Stimulated activated naive CD4-positive, alpha-beta T cell treated with Interleukin-2 at 50 U/mL for 16 hours (primary cell): ENCODE data around the gene ELF4.
A peak's percentile ranks its signal among the peaks of the same experiment; 100 is the strongest.
"Not testable (repeated sequence)": the region's sequence is repeated elsewhere in the genome, so short reads cannot be mapped to it uniquely, and the experiment has no call there.

Experiments used
- DNase-seq: peaks from one replicate; lab custom pipeline; 2025; lab: John Stamatoyannopoulos, UW

Gene ELF4

DNA sequence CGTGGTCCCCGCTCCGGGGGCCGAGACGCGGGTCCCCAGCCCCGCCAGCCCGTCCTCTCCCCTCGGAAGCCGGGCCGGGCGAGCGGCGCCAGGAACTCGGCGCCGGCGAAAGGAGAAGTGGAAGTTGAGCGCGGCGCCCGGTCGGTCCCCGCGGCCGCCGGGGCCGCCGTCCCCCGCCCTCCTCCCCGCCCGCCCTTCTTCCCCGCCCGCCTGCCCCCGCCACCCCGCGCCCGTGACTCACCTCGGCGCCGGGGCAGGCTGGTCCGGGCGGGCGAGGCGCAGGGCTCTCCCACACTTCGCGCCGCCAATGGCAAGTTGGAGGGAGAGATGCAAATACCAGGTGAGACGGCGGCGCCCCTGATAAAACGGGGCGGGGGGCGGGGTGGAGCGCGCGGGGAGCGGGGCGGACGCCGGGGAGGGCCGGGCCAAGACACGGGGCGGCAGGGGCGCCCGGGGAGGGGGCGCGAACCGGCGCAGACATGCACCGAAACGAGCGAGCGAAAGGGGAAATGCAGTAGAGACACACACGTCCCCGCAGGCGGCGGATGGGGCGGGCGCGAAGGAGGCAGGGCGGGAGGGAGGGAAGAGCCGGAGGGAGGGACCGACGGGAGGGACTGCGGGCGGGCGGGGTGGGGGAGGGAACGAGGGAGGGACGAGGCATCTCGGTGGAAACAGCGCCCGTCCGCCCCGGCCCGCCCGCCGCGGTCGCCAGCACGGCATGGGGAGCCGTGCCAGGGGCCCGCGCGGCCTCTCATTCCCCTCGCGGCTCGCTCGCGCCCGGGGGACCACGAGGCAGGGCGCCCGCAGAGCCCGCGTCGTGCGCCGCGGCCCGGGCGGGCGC is at the start of gene ELF4:
Gene ELF4 (minus strand): TSS at position 119 of the 841 bp plus-strand sequence. CDS start 29,167 bp downstream, outside the sequence.
- peak; percentile 53 for DNase-seq

DNA sequence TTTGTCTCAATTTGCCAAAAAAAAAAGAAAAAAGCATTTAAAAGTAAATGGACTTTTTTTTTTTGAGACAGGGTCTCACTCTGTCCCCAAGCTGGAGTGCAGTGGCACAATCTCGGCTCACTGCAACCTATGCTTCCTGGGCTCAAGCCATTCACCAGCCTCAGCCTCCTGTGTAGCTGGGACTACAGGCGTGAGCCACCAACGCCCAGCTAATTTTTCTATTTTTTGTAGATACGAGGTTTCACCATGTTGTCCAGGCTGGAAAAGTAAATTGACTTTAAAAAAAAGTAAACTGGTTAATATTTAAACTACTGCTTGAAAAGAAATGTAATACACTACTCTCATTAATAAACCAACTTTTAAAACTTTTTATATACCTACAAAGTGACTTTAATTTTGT is 49.5 kb upstream of the ELF4 start:
- no peak for DNase-seq

DNA sequence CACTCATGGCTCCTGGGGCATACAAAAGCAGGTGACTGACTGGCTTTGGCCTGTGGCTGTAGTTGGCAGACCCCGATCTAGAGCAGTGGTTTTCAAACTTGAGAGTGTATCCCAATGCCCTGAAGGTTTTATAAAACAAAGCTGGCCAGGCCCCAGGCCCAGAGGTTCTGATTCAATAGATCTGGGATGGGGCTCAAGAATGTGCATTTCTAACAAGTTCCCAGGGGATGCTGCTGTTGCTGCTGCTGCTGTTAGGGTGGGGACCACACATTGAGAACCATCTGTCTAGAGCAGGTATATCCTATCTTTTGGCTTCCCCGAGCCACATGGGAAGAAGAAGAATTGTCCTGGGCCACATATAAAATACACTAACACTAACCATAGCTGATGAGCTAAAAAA is 48.0 kb upstream of the ELF4 start:
- DNase-seq: no peak

DNA sequence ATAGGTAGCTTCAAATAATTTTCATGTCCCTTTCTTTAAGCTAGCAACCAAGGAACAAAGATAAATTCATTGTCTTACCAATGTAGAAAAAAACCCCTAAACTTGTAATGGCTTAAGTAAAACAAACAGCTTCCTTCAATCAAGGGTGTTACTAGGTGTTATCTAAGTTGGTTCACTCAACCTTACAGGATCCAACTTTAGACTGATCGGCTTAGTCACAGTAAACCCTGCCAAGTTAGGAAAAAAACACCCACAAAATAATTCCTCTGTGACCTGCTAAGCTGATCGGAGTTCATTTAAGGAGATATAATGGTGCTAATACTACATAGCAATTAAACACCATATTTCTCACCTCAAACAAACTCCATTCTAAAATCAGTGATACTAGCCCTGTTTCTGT is 45.3 kb upstream of the ELF4 start:
- DNase-seq: no peak

DNA sequence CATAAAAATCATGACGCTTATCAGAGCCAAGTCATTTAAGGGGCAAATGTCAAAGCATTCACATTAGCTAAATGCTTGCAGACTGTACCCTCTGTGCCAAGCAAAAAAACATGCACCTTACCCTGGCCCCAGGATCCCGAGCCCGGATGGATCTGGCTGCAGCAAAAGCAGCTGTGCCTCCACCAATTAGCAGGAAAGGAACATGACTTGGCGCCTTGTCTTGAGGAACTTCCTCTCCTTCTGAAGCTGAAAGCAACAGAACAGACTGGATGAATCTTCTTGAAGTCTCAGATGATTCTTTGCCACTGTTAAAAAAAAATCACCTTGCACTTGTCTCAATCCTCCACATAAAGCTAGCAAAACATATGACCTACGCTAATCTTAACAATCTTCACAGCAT is 37.3 kb upstream of the ELF4 start:
- DNase-seq: no peak

DNA sequence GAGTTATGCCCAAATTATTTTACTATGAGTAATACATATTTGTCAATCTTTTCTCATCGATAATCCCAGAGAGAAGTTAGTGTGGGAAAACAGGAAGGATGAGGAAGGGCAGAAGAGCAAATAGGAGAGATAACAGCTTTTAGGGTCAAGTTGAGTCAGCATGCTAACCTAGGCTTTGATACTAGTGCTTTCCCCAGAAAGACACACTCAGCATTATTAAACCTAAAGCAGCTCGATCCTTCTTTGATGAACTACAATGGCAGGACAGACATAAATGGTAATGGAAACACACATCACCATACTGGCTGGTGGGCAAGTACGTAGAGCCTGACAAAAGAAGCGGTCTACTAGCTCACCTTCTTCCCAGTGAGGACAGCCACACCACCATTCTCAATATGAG is 34.8 kb upstream of the ELF4 start:
- no peak for DNase-seq

DNA sequence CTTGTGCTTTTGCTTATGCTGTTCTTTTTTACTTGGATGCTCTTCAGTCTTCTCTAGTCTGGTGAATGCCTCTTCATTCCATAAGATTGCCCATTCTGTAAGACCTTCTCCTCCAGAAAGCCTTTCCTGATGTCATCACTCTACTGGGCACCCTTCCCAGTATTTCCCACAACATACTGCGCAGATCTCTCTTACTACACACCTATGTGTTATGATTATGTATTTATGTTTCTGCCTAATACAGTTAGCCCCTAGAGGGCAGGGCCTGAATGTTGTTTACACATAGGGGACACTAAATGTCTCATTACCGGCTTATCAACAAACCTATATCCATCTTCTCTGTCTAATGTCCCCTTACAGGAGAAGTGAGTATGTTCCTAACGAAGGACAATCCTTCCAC is 34.2 kb upstream of the ELF4 start:
- DNase-seq: no peak

DNA sequence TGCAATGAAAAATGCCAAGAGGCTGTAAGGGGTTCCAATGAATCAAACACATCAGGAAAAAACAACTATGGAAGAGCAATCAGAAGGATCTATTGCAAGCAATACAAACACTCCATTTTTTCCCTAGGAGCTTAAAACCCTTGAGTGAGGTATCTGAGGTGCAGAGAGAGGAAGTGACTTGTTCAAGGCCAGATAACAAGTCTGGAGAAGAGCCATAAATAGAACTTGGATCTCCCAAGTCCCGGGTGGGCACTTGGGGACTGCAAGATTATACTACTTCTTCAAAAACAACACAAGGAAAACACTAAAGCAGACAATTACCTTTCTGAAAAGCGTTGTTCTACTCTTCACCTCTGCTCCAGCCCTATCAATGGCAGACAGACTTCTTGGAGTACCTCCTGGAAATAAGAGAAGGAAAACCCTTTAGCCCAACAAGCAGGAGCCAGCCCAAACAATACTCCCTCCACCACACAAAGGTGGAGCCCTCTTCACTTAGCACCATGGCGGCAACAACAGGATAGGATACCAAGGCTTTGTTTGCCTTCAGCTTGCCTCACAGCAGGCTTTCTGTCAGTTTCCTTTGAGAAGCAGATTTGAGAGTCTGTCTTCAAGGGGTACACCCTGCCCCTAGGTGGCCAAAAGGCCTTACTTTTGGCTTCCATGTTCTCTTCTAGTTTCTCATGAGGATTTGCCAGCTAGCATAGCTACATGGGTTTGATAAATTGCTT is 29.3 kb upstream of the ELF4 start:
- no peak for DNase-seq

DNA sequence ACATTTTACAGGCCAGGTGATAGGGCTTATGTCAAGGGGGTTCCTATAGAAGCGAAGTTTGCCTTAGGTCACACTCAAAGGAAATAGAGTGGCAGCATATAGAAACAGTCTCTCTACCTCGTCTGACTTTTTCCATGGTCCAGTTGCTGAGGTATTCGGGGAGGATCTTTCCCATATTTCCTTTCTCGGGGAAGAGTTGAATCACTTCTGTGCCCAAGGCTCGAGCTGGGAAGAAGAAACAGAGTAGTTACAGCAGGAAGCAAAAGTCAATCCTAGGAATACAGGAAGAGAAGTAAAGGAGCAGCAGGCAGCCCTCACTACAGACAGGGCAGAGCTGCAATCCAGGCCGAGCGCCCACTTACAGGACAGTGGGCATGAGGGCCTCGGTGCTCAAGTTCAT is 26.7 kb upstream of the ELF4 start:
- no peak for DNase-seq

DNA sequence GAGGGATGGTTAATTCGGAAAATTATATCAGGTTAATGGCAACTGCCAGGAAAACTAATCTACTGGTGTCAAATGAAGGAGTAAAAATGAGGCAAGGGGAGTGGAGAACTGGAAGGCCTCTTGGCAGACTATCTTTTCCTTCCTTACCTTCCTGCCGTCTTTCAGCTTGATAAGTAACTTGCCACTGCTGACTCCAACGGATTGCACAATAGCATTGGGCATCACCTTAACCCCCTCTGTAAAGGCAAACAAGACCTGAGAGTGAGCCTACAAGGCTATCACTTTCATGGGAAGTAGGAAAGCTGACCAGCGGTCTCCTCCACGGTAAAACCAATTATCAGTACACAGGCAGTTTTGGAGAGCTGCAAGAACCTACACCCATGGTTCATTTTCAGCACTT is 26.2 kb upstream of the ELF4 start:
- no peak for DNase-seq

DNA sequence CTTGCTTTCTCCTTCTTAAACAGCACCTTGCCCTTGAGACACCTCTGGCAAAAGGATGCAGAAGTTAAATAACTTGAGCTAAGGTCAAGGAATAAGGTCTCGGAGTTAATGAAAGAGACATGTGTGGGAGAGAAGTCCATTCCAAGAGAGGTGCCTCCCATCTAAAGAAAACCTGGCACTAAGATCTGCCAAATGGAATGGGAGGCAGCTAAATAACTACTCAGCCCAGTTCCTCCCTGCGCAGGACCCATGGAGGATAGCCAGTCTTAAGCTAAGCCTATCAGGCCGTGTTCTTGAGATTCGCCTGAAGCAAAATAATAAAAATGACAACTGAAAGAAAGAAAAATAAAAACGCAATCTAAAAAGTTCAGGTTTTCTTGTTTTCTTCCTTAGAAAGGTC is 20.7 kb upstream of the ELF4 start:
- DNase-seq: no peak

DNA sequence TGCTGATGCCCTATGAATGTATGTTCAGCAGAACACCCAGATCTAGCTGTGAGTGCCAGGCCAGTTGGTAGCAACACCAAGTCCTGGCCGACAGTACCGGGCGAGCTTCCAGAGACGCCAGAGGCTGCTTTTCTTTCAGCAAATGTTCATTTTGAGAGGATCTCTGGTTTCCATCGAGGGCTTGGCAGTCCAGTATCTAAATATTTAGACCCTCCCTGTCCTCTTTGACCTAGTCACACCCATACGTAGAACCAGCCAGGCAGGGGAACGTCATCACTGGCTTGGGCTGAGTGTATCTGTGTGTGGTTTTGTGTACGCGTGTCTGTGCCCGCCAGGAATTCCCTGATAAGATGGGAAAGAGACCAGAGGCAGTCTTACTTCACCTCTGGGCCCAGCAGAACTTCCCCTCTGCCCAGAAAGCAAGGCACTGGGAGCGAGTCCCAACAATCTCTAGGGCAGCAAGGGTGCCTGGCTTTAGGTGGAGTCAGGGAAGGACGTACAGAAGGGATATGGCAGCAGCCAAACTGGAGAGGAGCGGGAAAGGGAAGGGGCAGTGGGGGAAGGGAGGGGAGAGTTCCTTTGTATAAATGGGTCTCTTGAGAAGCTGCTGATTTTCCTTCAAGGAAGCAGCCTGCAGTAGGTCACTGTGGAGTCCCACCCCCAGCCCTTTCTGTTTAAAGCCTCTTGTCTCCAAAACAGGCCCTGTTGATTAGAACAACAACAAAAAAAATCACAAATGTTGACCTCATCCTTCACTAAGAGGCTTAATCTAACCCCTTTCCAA is 15.0 kb upstream of the ELF4 start:
- no peak for DNase-seq

DNA sequence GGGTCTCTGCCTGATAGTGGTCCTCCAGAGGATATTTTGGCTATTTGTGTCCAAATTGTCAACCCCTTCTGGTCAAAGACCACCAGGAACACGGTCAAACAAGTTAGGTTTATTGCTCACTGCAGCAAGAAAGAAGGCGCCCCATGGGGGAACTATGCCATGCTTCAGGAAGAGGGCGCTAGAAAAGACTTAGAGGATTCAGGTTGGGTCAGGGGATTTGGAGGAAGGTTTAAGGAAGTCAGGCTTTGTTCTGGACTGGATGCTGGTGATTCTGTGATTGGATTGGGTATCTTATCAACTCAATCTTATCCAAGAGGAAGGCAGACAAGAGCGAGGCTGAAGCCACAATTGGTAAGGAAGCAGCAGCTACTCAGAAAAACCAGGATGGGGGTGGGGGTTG is 14.3 kb upstream of the ELF4 start:
- DNase-seq: no peak

DNA sequence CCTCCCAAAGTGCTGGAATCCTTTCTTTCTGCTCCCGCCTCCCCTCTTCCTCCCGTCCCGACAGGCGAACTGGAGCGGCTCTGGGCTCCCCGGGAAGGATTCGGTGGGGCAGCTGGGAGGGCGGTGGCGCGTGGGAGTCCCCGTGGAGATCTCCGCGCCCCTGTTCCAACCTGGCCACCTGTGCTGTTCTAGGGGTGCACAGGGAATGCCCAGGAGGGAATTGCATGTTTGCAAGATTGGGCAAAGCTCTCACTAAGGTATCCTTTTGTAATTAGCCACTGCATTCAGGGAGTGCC is 11.2 kb upstream of the ELF4 start:
- no peak for DNase-seq

DNA sequence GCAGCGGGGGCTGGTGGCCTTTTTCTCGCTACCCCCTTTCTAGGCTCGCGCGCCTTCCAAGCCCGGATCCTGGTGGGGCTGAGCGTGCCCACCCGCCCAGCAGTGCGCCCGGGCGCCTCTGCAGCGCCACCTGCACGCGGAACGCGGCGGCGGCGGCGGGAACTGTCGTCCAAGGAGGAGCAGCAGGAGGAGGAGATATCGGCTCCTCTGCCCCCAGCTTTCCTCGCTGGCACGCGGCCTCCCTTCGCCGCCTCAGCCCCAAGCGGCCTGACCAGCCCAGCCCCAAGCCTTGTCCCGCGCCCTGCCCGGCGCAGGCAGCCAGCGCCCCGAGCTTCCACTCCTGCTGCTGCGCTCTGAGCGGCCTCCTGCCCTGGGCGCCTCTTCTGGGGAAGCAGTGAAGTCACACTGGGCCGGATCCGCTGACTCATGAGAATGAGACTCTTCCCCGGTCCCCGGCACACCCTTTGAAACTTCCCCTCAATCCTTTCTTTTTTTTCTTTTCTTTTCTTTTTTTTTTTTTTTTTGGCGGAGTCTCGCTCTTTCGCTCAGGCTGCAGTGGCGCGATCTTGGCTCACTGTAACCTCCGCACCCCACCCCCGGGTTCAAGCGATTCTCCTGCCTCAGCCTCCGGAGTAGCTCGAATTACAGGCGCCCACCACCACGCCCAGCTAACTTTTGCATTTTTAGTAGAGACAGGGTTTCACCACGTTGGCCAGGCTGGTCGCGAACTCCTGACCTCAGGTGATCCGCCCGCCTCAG is 10.6 kb upstream of the ELF4 start:
- DNase-seq: peak; percentile 67

DNA sequence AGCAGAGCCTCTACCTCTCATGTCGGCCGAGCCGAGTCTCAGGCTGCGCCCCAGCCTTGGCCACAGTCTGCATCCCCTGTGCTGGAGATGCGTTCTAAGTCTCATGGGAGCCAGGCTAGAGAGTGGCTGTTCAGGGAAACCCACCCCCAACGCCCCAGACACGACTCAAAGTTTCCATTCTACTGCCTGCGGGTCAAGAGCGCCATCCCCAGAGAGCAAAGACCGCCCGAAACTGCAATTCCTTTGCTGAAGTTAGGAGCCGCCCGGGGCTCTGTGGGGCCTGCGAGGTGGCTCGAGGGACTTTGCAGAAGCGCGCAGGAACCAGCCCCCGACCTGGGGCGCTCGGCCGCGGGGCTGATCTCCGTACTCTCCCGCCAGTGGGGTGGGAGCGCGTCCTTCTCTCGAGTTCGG is 10.0 kb upstream of the ELF4 start:
- DNase-seq: no peak

DNA sequence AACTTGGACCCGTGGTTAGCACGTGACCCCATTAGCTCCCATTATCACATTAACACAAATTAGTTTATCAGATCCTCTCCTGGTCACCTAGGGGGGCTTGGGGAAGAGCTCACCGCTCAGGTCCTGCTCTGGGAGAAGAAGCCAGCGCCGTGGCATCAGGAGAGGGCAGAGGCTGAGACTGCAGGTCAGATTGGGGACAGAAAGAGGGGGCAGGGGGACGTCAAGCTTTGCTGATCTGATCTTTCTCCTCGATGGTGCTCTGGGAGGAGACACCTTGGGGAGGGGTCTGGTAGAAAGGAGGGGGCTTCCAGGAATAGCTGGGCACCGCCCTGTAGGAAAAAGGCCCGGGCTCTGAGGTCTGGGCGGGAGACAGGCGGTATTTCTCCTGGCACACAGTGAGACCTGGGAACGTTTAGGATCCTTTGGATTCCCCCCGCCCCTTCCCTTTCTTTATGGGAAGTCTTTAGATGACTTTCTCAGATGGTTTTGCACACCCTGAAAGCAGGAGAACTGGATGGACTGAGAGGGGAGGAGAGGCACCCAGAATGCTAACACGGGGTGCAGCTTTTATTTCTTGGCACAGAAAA is 9.1 kb upstream of the ELF4 start:
- no peak for DNase-seq

DNA sequence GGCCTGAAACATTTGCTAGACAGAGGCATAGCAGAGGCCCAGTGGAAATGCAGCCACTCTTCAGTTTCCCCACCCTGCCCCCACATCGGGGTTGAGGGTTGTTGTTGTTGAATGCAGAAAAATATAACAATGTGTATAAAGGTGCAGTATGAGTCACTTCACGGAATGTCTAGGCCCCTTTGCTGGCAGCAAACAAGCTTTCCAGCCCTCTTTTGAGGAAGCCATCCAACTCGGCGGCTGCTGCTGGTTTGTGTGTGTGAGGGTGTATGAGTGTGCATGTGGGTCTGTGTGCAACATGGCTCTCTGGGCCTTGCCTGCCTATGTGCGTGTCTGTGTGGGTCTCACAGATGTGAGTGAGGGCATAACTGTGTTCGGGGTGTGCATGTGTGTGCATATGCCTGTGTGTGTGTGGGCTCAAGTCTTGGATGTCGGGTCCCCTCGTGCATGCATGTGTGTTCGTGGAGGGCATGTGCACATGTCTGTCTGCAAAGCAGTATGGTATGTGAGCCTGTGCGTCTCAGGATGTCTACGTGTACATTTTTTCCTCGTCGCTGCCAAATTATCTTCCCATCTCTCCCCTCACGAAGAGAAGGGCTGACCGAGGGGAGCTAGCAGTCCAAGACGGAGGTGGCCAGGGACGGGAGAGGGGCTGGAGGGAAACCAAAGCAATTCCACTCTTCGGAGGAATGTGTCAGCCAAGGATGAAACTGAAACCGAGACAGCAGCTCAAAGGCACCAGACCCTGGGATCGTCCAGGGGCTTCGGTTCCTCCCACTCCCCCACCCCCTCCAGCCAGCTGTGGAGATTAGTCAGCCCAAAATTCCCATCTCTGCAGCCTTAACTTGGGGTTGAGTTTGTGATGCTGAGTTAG is 8.4 kb upstream of the ELF4 start:
- DNase-seq: peak; percentile 4

DNA sequence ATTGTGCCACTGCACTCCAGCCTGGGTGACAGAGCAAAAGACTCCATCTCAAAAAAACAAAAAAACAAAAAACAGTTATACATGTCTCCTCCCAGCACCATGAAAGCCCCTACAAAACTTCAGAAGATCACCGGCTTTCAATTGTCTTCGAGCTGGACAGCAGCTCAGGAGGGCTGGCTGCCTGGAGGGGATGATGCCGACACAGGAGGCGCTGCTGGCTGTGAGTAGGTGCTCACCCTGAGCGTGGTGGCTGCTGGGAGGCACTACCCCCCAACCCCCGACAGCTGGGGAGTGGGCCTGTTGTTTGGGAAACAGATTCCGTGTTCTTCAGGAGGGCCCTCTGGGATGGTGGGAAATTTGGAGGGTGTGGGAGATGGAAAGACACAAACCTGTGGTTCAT is 6.9 kb upstream of the ELF4 start:
- DNase-seq: no peak

DNA sequence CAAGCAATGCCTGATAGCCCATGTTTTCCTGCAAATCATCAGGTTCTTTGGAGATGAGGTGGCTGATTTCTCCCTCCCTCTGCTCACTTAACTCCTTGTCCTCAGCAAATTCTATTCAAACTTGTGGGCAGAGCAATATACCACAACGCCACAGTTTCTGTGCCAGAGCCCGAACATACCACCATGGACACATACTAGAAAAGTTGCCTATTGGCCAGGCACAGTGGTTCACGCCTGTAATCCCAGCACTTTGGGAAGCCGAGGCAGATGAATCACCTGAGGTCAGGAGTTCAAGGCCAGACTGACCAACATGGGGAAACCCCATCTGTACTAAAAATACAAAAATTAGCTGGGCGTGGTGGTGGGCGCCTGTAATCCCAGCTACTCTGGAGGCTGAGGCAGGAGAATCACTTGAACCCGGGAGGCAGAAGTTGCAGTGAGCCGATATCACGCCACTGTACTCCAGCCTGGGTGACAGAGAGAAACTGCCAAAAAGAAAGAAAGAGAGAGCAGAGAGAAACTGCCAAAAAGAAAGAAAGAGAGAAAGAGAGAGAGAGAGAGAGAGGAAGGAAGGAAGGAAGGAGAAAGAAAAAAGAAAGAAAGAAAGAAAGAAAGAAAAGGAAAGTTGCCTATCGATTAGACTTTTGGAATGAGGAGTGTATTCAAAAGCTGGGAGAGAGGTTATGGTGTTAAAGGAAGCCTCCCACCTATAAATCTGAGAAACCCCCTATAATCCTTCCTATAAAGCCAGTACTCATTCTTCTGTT is 5.0 kb upstream of the ELF4 start:
- not testable (repeated sequence) for DNase-seq
